Fibroblast of lung (primary cell): Measurements from ENCODE around the gene PPFIBP2. TPM values are rescaled to one million over a fixed set of nuclear protein-coding genes. Genes with fewer than 3 reads are reported as not detected.

ENCODE experiments used
- DNase-seq, 2 donors: peaks; one replicate each; pipeline versions ENCODE4 v3.0.0 to v3.0.0-alpha.2; 2010; ENCODE audit warnings: low read depth in 2 of 2
- H2AFZ ChIP-seq: 2 replicates; pipeline ENCODE4 v1.5.1; 2012; ENCODE audit warnings: low read length, control low read depth, inconsistent platforms
- H3K27ac ChIP-seq: 2 replicates; pipeline ENCODE4 v1.5.1; 2011; ENCODE audit warnings: low read length, control low read depth; ENCODE audit not compliant: insufficient read depth
- H3K27me3 ChIP-seq: 2 replicates; pipeline ENCODE4 v1.5.1; 2011; ENCODE audit warnings: mild to moderate bottlenecking, low read length; ENCODE audit not compliant: control insufficient read depth, insufficient read depth
- H3K36me3 ChIP-seq: 2 replicates; pipeline ENCODE4 v1.5.1; 2011; ENCODE audit warnings: low read length; ENCODE audit not compliant: control insufficient read depth, insufficient read depth
- H3K4me1 ChIP-seq: 2 replicates; pipeline ENCODE4 v1.5.1; 2011; ENCODE audit warnings: low read length; ENCODE audit not compliant: control insufficient read depth, insufficient read depth; ENCODE audit errors: extremely low read depth
- H3K4me2 ChIP-seq: 2 replicates; pipeline ENCODE4 v1.5.1; 2011; ENCODE audit warnings: low read length, control low read depth; ENCODE audit not compliant: insufficient read depth; ENCODE audit errors: extremely low read depth
- H3K4me3 ChIP-seq, 4 experiments: fragments of 200-600 bp in 1 of 4; sonication (generic) in 1 of 4; replicated peaks in 1 of 4; 2 replicates each; pipeline ENCODE4 v1.5.1; 2011 to 2016; ENCODE audit warnings: low read length in 4 of 4, low read depth in 3 of 4, mild to moderate bottlenecking in 3 of 4, control low read depth in 2 of 4, inconsistent platforms in 1 of 4, mixed read lengths in 1 of 4; ENCODE audit not compliant: insufficient read depth in 1 of 4; ENCODE audit errors: control extremely low read depth in 1 of 4
- H3K79me2 ChIP-seq: 2 replicates; pipeline ENCODE4 v1.5.1; 2012; ENCODE audit warnings: mild to moderate bottlenecking, low read length, inconsistent platforms; ENCODE audit not compliant: control insufficient read depth, insufficient read depth
- H3K9ac ChIP-seq: 2 replicates; pipeline ENCODE4 v1.5.1; 2011; ENCODE audit warnings: mild to moderate bottlenecking, low read length, control low read depth; ENCODE audit not compliant: insufficient read depth
- H3K9me3 ChIP-seq: 2 replicates; pipeline ENCODE4 v1.5.1; 2012; ENCODE audit warnings: low read depth, low read length; ENCODE audit not compliant: control insufficient read depth, insufficient read depth
- H4K20me1 ChIP-seq: 2 replicates; pipeline ENCODE4 v1.5.1; 2011; ENCODE audit warnings: low read length; ENCODE audit not compliant: control insufficient read depth, insufficient read depth; ENCODE audit errors: extremely low read depth
- CTCF ChIP-seq, 2 donors: IDR thresholded peaks in 1 of 2; conservative IDR thresholded peaks in 1 of 2; 1 replicate in 1 of 2; 2 replicates in 1 of 2; pipeline ENCODE4 v1.5.1; 2011 to 2012; ENCODE audit warnings: low read length in 2 of 2, control low read depth in 1 of 2, inconsistent platforms in 1 of 2, low read depth in 1 of 2, mild to moderate bottlenecking in 1 of 2
- EZH2 ChIP-seq: IDR thresholded peaks from 2 replicates; pipeline ENCODE4 v1.5.1; 2012; ENCODE audit warnings: low read length, control low read depth, mild to moderate bottlenecking; ENCODE audit errors: missing control alignments
- polyA plus RNA-seq, 2 donors: library from polyadenylated mRNA; depleted of rRNA in 1 of 2; stranded (reverse) in 1 of 2; unstranded in 1 of 2; fragments of >200 nt; gene quantifications; 2 replicates each; pipeline ENCODE4 v1.2.1, GENCODE V29; 2011 to 2012; ENCODE audit warnings: missing spikeins in 1 of 2
- total RNA-seq: library from RNA; depleted of rRNA; stranded (reverse); fragments of >200 nt; gene quantifications from 2 replicates; pipeline ENCODE4 v1.2.1, GENCODE V29; 2014

The PPFIBP2 gene
- total and polyA plus RNA-seq, 2 donors (not counting 1 experiment from before 2014, with no cell fraction given) = 11.4 to 38.8 TPM

DNA sequence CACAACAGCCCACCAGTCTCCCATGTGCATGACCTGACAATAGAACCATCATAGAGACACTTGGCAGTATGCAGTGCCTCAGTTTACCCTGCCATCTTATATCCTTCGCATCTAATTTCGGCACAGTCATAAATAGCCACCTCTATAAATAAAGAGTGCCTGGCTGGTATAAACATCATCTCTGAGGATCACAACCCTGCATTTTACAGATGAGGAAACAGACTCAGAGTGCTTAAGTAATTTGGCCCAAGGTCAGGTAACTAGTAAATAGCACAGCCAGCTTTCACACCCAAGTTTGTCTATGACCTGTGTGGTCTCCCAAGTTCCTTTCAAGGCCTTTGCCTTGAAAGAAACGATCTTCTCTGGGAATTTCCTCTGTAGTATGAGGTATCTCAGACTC, 114.9 kb downstream of the PPFIBP2 start:
- H3K36me3 ChIP-seq = no peaks in the 10 kb centered on the region
- TF ChIP-seq EZH2 (no peak), CTCF (conservative IDR thresholded peaks at IDR 0.05 in 1 of 2, IDR thresholded peaks at IDR 0.05 in 1 of 2; ENCODE audit: low read depth in 1 of 2, low read length in 2 of 2) (no peak)
- H2AFZ ChIP-seq = no peak overlapping the region

GRCh38 chr11:7630002-7630401, 116.2 kb downstream of the PPFIBP2 start:
- H3K9me3 ChIP-seq = no peaks in the 10 kb centered on the region
- H3K9ac ChIP-seq = no peak overlapping the region
- DNase-seq = no peak
- TF ChIP-seq EZH2 (no peak), CTCF (conservative IDR thresholded peaks at IDR 0.05 in 1 of 2, IDR thresholded peaks at IDR 0.05 in 1 of 2; ENCODE audit: low read depth in 1 of 2, low read length in 2 of 2) (no peak)
- H3K4me1 ChIP-seq = no peaks in the 10 kb centered on the region
- no peaks in the 10 kb centered on the region for H3K36me3 ChIP-seq
- no peak overlapping the region for H2AFZ ChIP-seq
- no peak overlapping the region for H3K4me2 ChIP-seq
- H4K20me1 ChIP-seq = no peaks in the 10 kb centered on the region
- H3K27me3 ChIP-seq = no peaks in the 10 kb centered on the region
- H3K4me3 ChIP-seq = no peak overlapping the region
- no peaks in the 10 kb centered on the region for H3K79me2 ChIP-seq
- H3K27ac ChIP-seq = no peak overlapping the region

More for the DNA sequence above, 114.9 kb downstream of the PPFIBP2 start:
- Histone ChIP-seq H4K20me1 (no peaks in the 10 kb centered on the region), H3K9ac (no peak overlapping the region), H3K4me2 (no peak overlapping the region), H3K79me2 (no peaks in the 10 kb centered on the region), H3K27ac (no peak overlapping the region), H3K4me3 (no peak overlapping the region), H3K9me3 (no peaks in the 10 kb centered on the region), H3K4me1 (no peaks in the 10 kb centered on the region), H3K27me3 (no peaks in the 10 kb centered on the region)
- DNase-seq = no peak

- Histone ChIP-seq H3K36me3 (no peaks in the 10 kb centered on the region), H3K4me2 (no peak overlapping the region), H3K4me1 (peaks cover under 1% of the 10 kb centered on the region), H3K9ac (no peak overlapping the region), H3K27me3 (no peaks in the 10 kb centered on the region), H3K4me3 (no peak overlapping the region), H3K27ac (no peak overlapping the region), H2AFZ (no peak overlapping the region), H4K20me1 (no peaks in the 10 kb centered on the region), H3K9me3 (no peaks in the 10 kb centered on the region), H3K79me2 (no peaks in the 10 kb centered on the region)
- TF ChIP-seq CTCF (conservative IDR thresholded peaks at IDR 0.05 in 1 of 2, IDR thresholded peaks at IDR 0.05 in 1 of 2; ENCODE audit: low read depth in 1 of 2, low read length in 2 of 2) (no peak), EZH2 (no peak)
- DNase-seq = no peak
Measured at GRCh38 chr11:7632211-7632610, 118.4 kb downstream of the PPFIBP2 start.
